ENCODE results near the gene TM9SF4. TPM values are rescaled to one million over a fixed set of nuclear protein-coding genes. Genes with fewer than 3 reads are reported as not detected.
"Not testable (repeated sequence)": the region's sequence is repeated elsewhere in the genome, so short reads cannot be mapped to it uniquely, and the experiment has no call there.

TM9SF4 gene
- total RNA-seq, 1 experiment from 2014 or later = 38.5 TPM

- DNase-seq (ENCODE audit: low spot score) = peak; percentile 77
These were observed 17.6 kb upstream of the TM9SF4 start for GRCh38 chr20:32091888-32092346.

GRCh38 chr20:32098786-32099185 is 10.7 kb upstream of the TM9SF4 start:
- DNase-seq (ENCODE audit: low spot score) = no peak

GRCh38 chr20:32108814-32109391 is 611 bp upstream of the TM9SF4 start:
- DNase-seq (ENCODE audit: low spot score) = no peak

- DNase-seq (ENCODE audit: low spot score) = no peak
These were observed 725 bp downstream of the TM9SF4 start for GRCh38 chr20:32110173-32110704.

GRCh38 chr20:32110727-32111126 is 1.2 kb downstream of the TM9SF4 start:
- no peak for DNase-seq (ENCODE audit: low spot score)

GRCh38 chr20:32111156-32111686 is 1.7 kb downstream of the TM9SF4 start:
- DNase-seq (ENCODE audit: low spot score) = no peak

GRCh38 chr20:32111753-32112152 is 2.2 kb downstream of the TM9SF4 start:
- no peak for DNase-seq (ENCODE audit: low spot score)

- DNase-seq (ENCODE audit: low spot score) = no peak
These were observed 3.3 kb downstream of the TM9SF4 start for GRCh38 chr20:32112841-32113240.

GRCh38 chr20:32113591-32114260 is 4.2 kb downstream of the TM9SF4 start:
- DNase-seq (ENCODE audit: low spot score) = no peak

- DNase-seq (ENCODE audit: low spot score) = no peak
These were observed 4.9 kb downstream of the TM9SF4 start for GRCh38 chr20:32114305-32114960.

- no peak for DNase-seq (ENCODE audit: low spot score)
These were observed 5.8 kb downstream of the TM9SF4 start for GRCh38 chr20:32115211-32115767.

GRCh38 chr20:32116079-32116521 is 6.6 kb downstream of the TM9SF4 start:
- DNase-seq (ENCODE audit: low spot score) = no peak

GRCh38 chr20:32116796-32117195 is 7.3 kb downstream of the TM9SF4 start:
- DNase-seq (ENCODE audit: low spot score) = not testable (repeated sequence)

- DNase-seq (ENCODE audit: low spot score) = not testable (repeated sequence)
These were observed 8.9 kb downstream of the TM9SF4 start for GRCh38 chr20:32118427-32118826.

GRCh38 chr20:32119734-32120133 is 10.2 kb downstream of the TM9SF4 start:
- DNase-seq (ENCODE audit: low spot score) = no peak

- DNase-seq (ENCODE audit: low spot score) = not testable (repeated sequence)
These were observed 12.4 kb downstream of the TM9SF4 start for GRCh38 chr20:32121908-32122307.

- no peak for DNase-seq (ENCODE audit: low spot score)
These were observed 13.6 kb downstream of the TM9SF4 start for GRCh38 chr20:32123088-32123487.

- DNase-seq (ENCODE audit: low spot score) = no peak
These were observed 15.5 kb downstream of the TM9SF4 start for GRCh38 chr20:32124916-32125454.

GRCh38 chr20:32125506-32125905 is 16.0 kb downstream of the TM9SF4 start:
- DNase-seq (ENCODE audit: low spot score) = no peak

GRCh38 chr20:32126919-32127318 is 17.4 kb downstream of the TM9SF4 start:
- no peak for DNase-seq (ENCODE audit: low spot score)

GRCh38 chr20:32127347-32127746 is 17.8 kb downstream of the TM9SF4 start:
- no peak for DNase-seq (ENCODE audit: low spot score)

GRCh38 chr20:32128167-32128566 is 18.7 kb downstream of the TM9SF4 start:
- no peak for DNase-seq (ENCODE audit: low spot score)

Data from A172 (cell line).